SK-N-SH (cell line): ENCODE results near the gene CASP6. TPM values are rescaled to one million over a fixed set of nuclear protein-coding genes. Genes with fewer than 3 reads are reported as not detected.

Experiments used
- CTCF ChIA-PET: fragments of 300-600, 350-600 bp; formaldehyde crosslinking; extraction: SDS; loops from one replicate; lab custom pipeline; 2021; lab: Yijun Ruan, JAX
- POLR2A ChIA-PET: fragments of 350-600 bp; sonication (Branson Sonifier 250); formaldehyde crosslinking; extraction: SDS; loops from one replicate; lab custom pipeline; 2020; ENCODE audit warnings: antibody characterized with exemption, inconsistent platforms; lab: Yijun Ruan, JAX
- DNase-seq: peaks from one replicate; pipeline ENCODE4 v3.0.0; 2012
- H2AFZ ChIP-seq: fragments of 200-600 bp; sonication (generic); 2 replicates; pipeline ENCODE4 v1.8.1; 2016; ENCODE audit warnings: antibody characterized with exemption, mild to moderate bottlenecking, low read depth
- H3F3A ChIP-seq: fragments of 200-600 bp; sonication (generic); replicated peaks from 2 replicates; pipeline ENCODE3; 2016; ENCODE audit warnings: antibody characterized with exemption, mild to moderate bottlenecking; ENCODE audit not compliant: insufficient read depth
- H3K27ac ChIP-seq, 2 experiments: fragments of 200-500 bp in 1 of 2; fragments of 200-600 bp in 1 of 2; sonication (Bioruptor generic) in 1 of 2; sonication (generic), shearing (Covaris generic) in 1 of 2; 2 replicates each; pipeline versions ENCODE4 v1.5.1 to v1.6.1; 2014 to 2016; ENCODE audit warnings: low read depth in 2 of 2, inconsistent platforms in 1 of 2, low read length in 1 of 2, mild to moderate bottlenecking in 1 of 2, mixed read lengths in 1 of 2
- H3K27me3 ChIP-seq: fragments of 200-600 bp; sonication (generic), shearing (Covaris generic); 2 replicates; pipeline ENCODE4 v1.6.1; 2016; ENCODE audit warnings: mixed run types; ENCODE audit not compliant: insufficient read depth
- H3K36me3 ChIP-seq, 2 experiments: fragments of 200-500 bp in 1 of 2; fragments of 200-600 bp in 1 of 2; sonication (Bioruptor generic) in 1 of 2; sonication (generic) in 1 of 2; replicated peaks in 1 of 2; 2 replicates each; pipeline versions ENCODE3 to v1.5.1; 2014 to 2016; ENCODE audit warnings: low read length in 1 of 2, mild to moderate bottlenecking in 1 of 2; ENCODE audit not compliant: insufficient read depth in 2 of 2, control insufficient read depth in 1 of 2
- H3K4me1 ChIP-seq, 2 experiments: fragments of 200-500 bp in 1 of 2; fragments of 200-600 bp in 1 of 2; sonication (Bioruptor generic) in 1 of 2; sonication (generic), shearing (Covaris generic) in 1 of 2; 2 replicates each; pipeline versions ENCODE4 v1.5.1 to v1.6.1; 2014 to 2016; ENCODE audit warnings: low read depth in 1 of 2, low read length in 1 of 2, mixed run types in 1 of 2; ENCODE audit not compliant: insufficient read depth in 2 of 2, control insufficient read depth in 1 of 2
- H3K4me2 ChIP-seq: fragments of 200-600 bp; sonication (generic), shearing (Covaris generic); 2 replicates; pipeline ENCODE4 v1.6.1; 2017; ENCODE audit warnings: mixed run types
- H3K4me3 ChIP-seq, 2 experiments: fragments of 200-500 bp in 1 of 2; fragments of 200-600 bp in 1 of 2; sonication (Bioruptor generic) in 1 of 2; sonication (generic), shearing (Covaris generic) in 1 of 2; 2 replicates each; pipeline versions ENCODE4 v1.5.1 to v1.8.1; 2014 to 2016; ENCODE audit warnings: low read depth in 2 of 2, inconsistent platforms in 1 of 2, low read length in 1 of 2, mild to moderate bottlenecking in 1 of 2, mixed read lengths in 1 of 2, moderate library complexity in 1 of 2
- H3K79me2 ChIP-seq: fragments of 200-600 bp; sonication (generic); 2 replicates; pipeline ENCODE4 v1.8.1; 2017; ENCODE audit warnings: mild to moderate bottlenecking; ENCODE audit not compliant: insufficient read depth
- H3K9ac ChIP-seq: fragments of 200-600 bp; sonication (generic); 2 replicates; pipeline ENCODE4 v1.6.1; 2017; ENCODE audit warnings: mixed run types
- H3K9me2 ChIP-seq: fragments of 200-600 bp; sonication (generic); 2 replicates; pipeline ENCODE4 v1.6.1; 2017; ENCODE audit warnings: mixed run types
- H3K9me3 ChIP-seq: fragments of 200-600 bp; sonication (generic); 2 replicates; pipeline ENCODE4 v1.6.1; 2017; ENCODE audit warnings: mixed run types, mild to moderate bottlenecking, moderate library complexity
- H4K20me1 ChIP-seq: fragments of 200-600 bp; sonication (generic); 2 replicates; pipeline ENCODE4 v1.6.1; 2017; ENCODE audit warnings: mild to moderate bottlenecking, mixed run types; ENCODE audit not compliant: insufficient read depth
- EP300 ChIP-seq, 2 experiments: IDR thresholded peaks; 2 replicates each; pipeline versions ENCODE4 v1.4.0 to v1.6.1; 2012; ENCODE audit warnings: borderline replicate concordance in 1 of 2, low read depth in 1 of 2, low read length in 1 of 2
- GABPA ChIP-seq: IDR thresholded peaks from 2 replicates; pipeline ENCODE4 v1.4.0; 2012; ENCODE audit warnings: low read depth, mild to moderate bottlenecking
- MEF2A ChIP-seq: IDR thresholded peaks from 2 replicates; pipeline ENCODE4 v1.4.0; 2012; ENCODE audit warnings: low read depth, borderline replicate concordance
- RFX5 ChIP-seq: IDR thresholded peaks from 2 replicates; pipeline ENCODE4 v1.6.1; 2012; ENCODE audit warnings: mild to moderate bottlenecking, improper control_type of control experiment, low read length
- RXRA ChIP-seq: IDR thresholded peaks from 2 replicates; pipeline ENCODE4 v1.4.0; 2012; ENCODE audit warnings: low read depth, mild to moderate bottlenecking, borderline replicate concordance
- TAF1 ChIP-seq: IDR thresholded peaks from 2 replicates; pipeline ENCODE4 v1.6.1; 2012; ENCODE audit warnings: low read depth, mild to moderate bottlenecking, low read length, moderate library complexity, borderline replicate concordance
- TCF12 ChIP-seq: IDR thresholded peaks from 2 replicates; pipeline ENCODE4 v1.4.0; 2012
- WGBS: methylation state at CpG from one replicate; pipeline ENCODE4 v1.1.6; 2017; ENCODE audit warnings: low lambda C conversion rate; 5-methylcytosine and 5-hydroxymethylcytosine counted together
- polyA plus RNA-seq, 3 experiments: library from polyadenylated mRNA; depleted of rRNA; stranded (reverse); fragments of >200 nt; gene quantifications; 2 replicates each; pipeline ENCODE4 v1.2.3, GENCODE V29; 2012
- TF ChIP-seq, protein P1 (sequence below): fragments of 150-350 bp; IDR thresholded peaks from 2 replicates; pipeline ENCODE4 v1.6.1; 2016; ENCODE audit warnings: mild to moderate bottlenecking, low read depth, low read length
- TF ChIP-seq, protein P2 (sequence below): IDR thresholded peaks from 2 replicates; pipeline ENCODE4 v1.4.0; 2012; ENCODE audit warnings: low read depth, borderline replicate concordance
- TF ChIP-seq, protein P3 (sequence below): IDR thresholded peaks from 2 replicates; pipeline ENCODE4 v1.4.0; 2012; ENCODE audit warnings: low read depth, borderline replicate concordance
- TF ChIP-seq, protein P4 (sequence below): IDR thresholded peaks from 2 replicates; pipeline ENCODE4 v1.6.1; 2012; ENCODE audit warnings: mild to moderate bottlenecking, low read depth, low read length, moderate library complexity
- TF ChIP-seq, protein P5 (sequence below): fragments of 150-350 bp; IDR thresholded peaks from 2 replicates; pipeline ENCODE4 v1.6.1; 2017; ENCODE audit warnings: antibody characterized with exemption, low read length, low read depth, borderline replicate concordance

Gene CASP6
- polyA plus RNA-seq, 1 of the 3 experiments (the other 2 are of a cell fraction): 30.2 TPM

DNA sequence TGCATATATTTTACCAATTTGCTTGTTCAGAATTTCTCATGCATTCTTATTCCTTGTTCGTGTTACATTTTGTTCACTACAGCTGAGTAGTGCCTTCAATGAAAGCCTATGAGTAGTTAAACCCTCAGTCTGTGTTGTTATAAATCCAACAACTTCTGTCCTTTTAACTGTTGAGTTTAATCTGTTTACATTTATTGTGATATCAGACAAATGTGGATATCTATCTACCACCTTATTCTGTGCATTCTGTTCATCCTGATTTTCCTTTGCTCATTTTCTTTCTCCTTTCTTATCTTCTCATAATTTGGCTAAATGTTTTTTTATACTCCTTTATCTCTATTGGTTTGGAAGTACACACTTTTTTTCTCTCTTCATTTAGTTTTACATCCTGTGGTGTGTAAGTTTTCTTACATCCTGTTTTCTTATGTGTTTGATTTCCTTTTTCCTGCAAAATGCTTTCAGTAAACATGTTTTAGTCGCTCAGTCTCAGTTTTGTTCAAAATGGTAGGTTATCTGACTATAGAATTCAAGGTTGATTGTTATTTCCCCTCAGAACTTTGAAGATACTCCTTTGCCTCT is 54.2 kb downstream of the CASP6 start:
- WGBS: 77% methylated on average over 2 of the region's 2 CpGs
- ChIA-PET POLR2A (no interaction called here), CTCF (no interaction called here)
- no peak for DNase-seq
- H3K27ac ChIP-seq: no peak overlapping the region
- H4K20me1 ChIP-seq: no peaks in the 10 kb centered on the region
- no peaks in the 10 kb centered on the region for H3K79me2 ChIP-seq
- H3K9ac ChIP-seq: no peak overlapping the region
- H3F3A ChIP-seq: no peaks in the 10 kb centered on the region
- H3K4me2 ChIP-seq: no peak overlapping the region
- H3K4me1 ChIP-seq: no peaks in the 10 kb centered on the region
- TF ChIP-seq GABPA (no peak), RFX5 (no peak), TCF12 (no peak), MEF2A (no peak), TAF1 (no peak), EP300 (IDR thresholded peaks at IDR 0.05; ENCODE audit: borderline replicate concordance in 1 of 2, low read depth in 1 of 2, low read length in 1 of 2) (no peak), RXRA (no peak)
- TF ChIP-seq, protein P1, sequence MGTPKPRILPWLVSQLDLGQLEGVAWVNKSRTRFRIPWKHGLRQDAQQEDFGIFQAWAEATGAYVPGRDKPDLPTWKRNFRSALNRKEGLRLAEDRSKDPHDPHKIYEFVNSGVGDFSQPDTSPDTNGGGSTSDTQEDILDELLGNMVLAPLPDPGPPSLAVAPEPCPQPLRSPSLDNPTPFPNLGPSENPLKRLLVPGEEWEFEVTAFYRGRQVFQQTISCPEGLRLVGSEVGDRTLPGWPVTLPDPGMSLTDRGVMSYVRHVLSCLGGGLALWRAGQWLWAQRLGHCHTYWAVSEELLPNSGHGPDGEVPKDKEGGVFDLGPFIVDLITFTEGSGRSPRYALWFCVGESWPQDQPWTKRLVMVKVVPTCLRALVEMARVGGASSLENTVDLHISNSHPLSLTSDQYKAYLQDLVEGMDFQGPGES: no peak
- TF ChIP-seq, protein P2, sequence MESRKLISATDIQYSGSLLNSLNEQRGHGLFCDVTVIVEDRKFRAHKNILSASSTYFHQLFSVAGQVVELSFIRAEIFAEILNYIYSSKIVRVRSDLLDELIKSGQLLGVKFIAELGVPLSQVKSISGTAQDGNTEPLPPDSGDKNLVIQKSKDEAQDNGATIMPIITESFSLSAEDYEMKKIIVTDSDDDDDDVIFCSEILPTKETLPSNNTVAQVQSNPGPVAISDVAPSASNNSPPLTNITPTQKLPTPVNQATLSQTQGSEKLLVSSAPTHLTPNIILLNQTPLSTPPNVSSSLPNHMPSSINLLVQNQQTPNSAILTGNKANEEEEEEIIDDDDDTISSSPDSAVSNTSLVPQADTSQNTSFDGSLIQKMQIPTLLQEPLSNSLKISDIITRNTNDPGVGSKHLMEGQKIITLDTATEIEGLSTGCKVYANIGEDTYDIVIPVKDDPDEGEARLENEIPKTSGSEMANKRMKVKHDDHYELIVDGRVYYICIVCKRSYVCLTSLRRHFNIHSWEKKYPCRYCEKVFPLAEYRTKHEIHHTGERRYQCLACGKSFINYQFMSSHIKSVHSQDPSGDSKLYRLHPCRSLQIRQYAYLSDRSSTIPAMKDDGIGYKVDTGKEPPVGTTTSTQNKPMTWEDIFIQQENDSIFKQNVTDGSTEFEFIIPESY: no peak
- TF ChIP-seq, protein P3, sequence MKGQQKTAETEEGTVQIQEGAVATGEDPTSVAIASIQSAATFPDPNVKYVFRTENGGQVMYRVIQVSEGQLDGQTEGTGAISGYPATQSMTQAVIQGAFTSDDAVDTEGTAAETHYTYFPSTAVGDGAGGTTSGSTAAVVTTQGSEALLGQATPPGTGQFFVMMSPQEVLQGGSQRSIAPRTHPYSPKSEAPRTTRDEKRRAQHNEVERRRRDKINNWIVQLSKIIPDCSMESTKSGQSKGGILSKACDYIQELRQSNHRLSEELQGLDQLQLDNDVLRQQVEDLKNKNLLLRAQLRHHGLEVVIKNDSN: no peak
- TF ChIP-seq, protein P4, sequence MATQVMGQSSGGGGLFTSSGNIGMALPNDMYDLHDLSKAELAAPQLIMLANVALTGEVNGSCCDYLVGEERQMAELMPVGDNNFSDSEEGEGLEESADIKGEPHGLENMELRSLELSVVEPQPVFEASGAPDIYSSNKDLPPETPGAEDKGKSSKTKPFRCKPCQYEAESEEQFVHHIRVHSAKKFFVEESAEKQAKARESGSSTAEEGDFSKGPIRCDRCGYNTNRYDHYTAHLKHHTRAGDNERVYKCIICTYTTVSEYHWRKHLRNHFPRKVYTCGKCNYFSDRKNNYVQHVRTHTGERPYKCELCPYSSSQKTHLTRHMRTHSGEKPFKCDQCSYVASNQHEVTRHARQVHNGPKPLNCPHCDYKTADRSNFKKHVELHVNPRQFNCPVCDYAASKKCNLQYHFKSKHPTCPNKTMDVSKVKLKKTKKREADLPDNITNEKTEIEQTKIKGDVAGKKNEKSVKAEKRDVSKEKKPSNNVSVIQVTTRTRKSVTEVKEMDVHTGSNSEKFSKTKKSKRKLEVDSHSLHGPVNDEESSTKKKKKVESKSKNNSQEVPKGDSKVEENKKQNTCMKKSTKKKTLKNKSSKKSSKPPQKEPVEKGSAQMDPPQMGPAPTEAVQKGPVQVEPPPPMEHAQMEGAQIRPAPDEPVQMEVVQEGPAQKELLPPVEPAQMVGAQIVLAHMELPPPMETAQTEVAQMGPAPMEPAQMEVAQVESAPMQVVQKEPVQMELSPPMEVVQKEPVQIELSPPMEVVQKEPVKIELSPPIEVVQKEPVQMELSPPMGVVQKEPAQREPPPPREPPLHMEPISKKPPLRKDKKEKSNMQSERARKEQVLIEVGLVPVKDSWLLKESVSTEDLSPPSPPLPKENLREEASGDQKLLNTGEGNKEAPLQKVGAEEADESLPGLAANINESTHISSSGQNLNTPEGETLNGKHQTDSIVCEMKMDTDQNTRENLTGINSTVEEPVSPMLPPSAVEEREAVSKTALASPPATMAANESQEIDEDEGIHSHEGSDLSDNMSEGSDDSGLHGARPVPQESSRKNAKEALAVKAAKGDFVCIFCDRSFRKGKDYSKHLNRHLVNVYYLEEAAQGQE: no peak
- TF ChIP-seq, protein P5, sequence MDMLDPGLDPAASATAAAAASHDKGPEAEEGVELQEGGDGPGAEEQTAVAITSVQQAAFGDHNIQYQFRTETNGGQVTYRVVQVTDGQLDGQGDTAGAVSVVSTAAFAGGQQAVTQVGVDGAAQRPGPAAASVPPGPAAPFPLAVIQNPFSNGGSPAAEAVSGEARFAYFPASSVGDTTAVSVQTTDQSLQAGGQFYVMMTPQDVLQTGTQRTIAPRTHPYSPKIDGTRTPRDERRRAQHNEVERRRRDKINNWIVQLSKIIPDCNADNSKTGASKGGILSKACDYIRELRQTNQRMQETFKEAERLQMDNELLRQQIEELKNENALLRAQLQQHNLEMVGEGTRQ: no peak
- TF ChIP-seq, all 33 proteins: peak for 0
- Histone ChIP-seq H3K4me3 (no peak overlapping the region), H3K27me3 (no peaks in the 10 kb centered on the region), H3K9me2 (no peaks in the 10 kb centered on the region), H3K36me3 (no peaks in the 10 kb centered on the region), H2AFZ (no peak overlapping the region), H3K9me3 (no peaks in the 10 kb centered on the region; the same call in 1 of the 2 replicates)
